Activated naive CD4-positive, alpha-beta T cell treated with anti-CD3 and anti-CD28 coated beads, Interleukin-2, amount 50 U/mL, for 24 hours (primary cell): ENCODE measurements around the gene FAM228B.
"Not testable (repeated sequence)": the region's sequence is repeated elsewhere in the genome, so short reads cannot be mapped to it uniquely, and the experiment has no call there.

Experiments used
- H3K27ac Mint-ChIP-seq: one replicate; pipeline ENCODE4 v1.8.0; 2021; ENCODE audit warnings: mild to moderate bottlenecking, mixed read lengths
- H3K27me3 Mint-ChIP-seq: one replicate; pipeline ENCODE4 v1.8.0; 2021; ENCODE audit warnings: mixed read lengths
- H3K36me3 Mint-ChIP-seq: one replicate; pipeline ENCODE4 v1.8.0; 2021; ENCODE audit warnings: mixed read lengths
- H3K4me1 Mint-ChIP-seq: one replicate; pipeline ENCODE4 v1.8.0; 2021; ENCODE audit warnings: mixed read lengths
- H3K4me3 Mint-ChIP-seq: one replicate; pipeline ENCODE4 v1.8.0; 2021; ENCODE audit warnings: mild to moderate bottlenecking, mixed read lengths
- H3K9me3 Mint-ChIP-seq: one replicate; pipeline ENCODE4 v1.8.0; 2021; ENCODE audit warnings: mixed read lengths

The FAM228B gene

GRCh38 chr2:24163601-24164000 lies 40.3 kb downstream of the FAM228B start:
- Mint-ChIP-seq H3K4me3 (no peak overlapping the region), H3K27me3 (no peaks in the 10 kb centered on the region), H3K4me1 (no peaks in the 10 kb centered on the region), H3K36me3 (peaks cover 9% of the 10 kb centered on the region), H3K9me3 (no peaks in the 10 kb centered on the region), H3K27ac (no peak overlapping the region)

- no peak overlapping the region for H3K4me3 Mint-ChIP-seq
- no peaks in the 10 kb centered on the region for H3K27me3 Mint-ChIP-seq
- no peaks in the 10 kb centered on the region for H3K4me1 Mint-ChIP-seq
- H3K27ac Mint-ChIP-seq, result no peak overlapping the region
- H3K9me3 Mint-ChIP-seq, result no peaks in the 10 kb centered on the region
- H3K36me3 Mint-ChIP-seq, result peaks cover 7% of the 10 kb centered on the region
Measured at GRCh38 chr2:24164416-24164973, 41.2 kb downstream of the FAM228B start.

GRCh38 chr2:24169023-24169422 lies 45.8 kb downstream of the FAM228B start:
- peaks cover 7% of the 10 kb centered on the region for H3K36me3 Mint-ChIP-seq
- no peaks in the 10 kb centered on the region for H3K4me1 Mint-ChIP-seq
- H3K9me3 Mint-ChIP-seq, result no peaks in the 10 kb centered on the region
- H3K27me3 Mint-ChIP-seq, result peaks cover 1% of the 10 kb centered on the region
- no peak overlapping the region for H3K4me3 Mint-ChIP-seq
- no peak overlapping the region for H3K27ac Mint-ChIP-seq

GRCh38 chr2:24174851-24175277 lies 51.6 kb downstream of the FAM228B start, which contains the start of gene FAM228A:
TSS of gene FAM228A (plus strand) at chr2:24175053. CDS start at chr2:24175481, 428 bp downstream.
- Mint-ChIP-seq H3K4me3 (no peak within 1 kb of the TSS), H3K9me3 (no peaks in the 10 kb centered on the region), H3K36me3 (no peaks in the 10 kb centered on the region), H3K4me1 (no peaks in the 10 kb centered on the region), H3K27me3 (peaks cover 3% of the 10 kb centered on the region), H3K27ac (no peak within 1 kb of the TSS)

GRCh38 chr2:24175631-24176187 lies 52.4 kb downstream of the FAM228B start:
- Mint-ChIP-seq H3K27ac (no peak overlapping the region), H3K9me3 (no peaks in the 10 kb centered on the region), H3K4me3 (no peak overlapping the region), H3K36me3 (no peaks in the 10 kb centered on the region), H3K4me1 (no peaks in the 10 kb centered on the region), H3K27me3 (peaks cover 3% of the 10 kb centered on the region)

- Mint-ChIP-seq H3K27ac (no peak overlapping the region), H3K27me3 (peaks cover 3% of the 10 kb centered on the region), H3K36me3 (no peaks in the 10 kb centered on the region), H3K9me3 (no peaks in the 10 kb centered on the region), H3K4me3 (no peak overlapping the region), H3K4me1 (no peaks in the 10 kb centered on the region)
Measured at GRCh38 chr2:24176326-24176725, 53.1 kb downstream of the FAM228B start.

GRCh38 chr2:24179683-24180082 lies 56.4 kb downstream of the FAM228B start:
- H3K36me3 Mint-ChIP-seq, result no peaks in the 10 kb centered on the region
- no peaks in the 10 kb centered on the region for H3K9me3 Mint-ChIP-seq
- H3K4me3 Mint-ChIP-seq, result no peak overlapping the region
- H3K4me1 Mint-ChIP-seq, result no peaks in the 10 kb centered on the region
- H3K27me3 Mint-ChIP-seq, result no peaks in the 10 kb centered on the region
- H3K27ac Mint-ChIP-seq, result no peak overlapping the region

- H3K36me3 Mint-ChIP-seq, result no peaks in the 10 kb centered on the region
- H3K4me3 Mint-ChIP-seq, result no peak overlapping the region
- H3K4me1 Mint-ChIP-seq, result no peaks in the 10 kb centered on the region
- no peak overlapping the region for H3K27ac Mint-ChIP-seq
- no peaks in the 10 kb centered on the region for H3K9me3 Mint-ChIP-seq
- H3K27me3 Mint-ChIP-seq, result no peaks in the 10 kb centered on the region
Measured at GRCh38 chr2:24181849-24182248, 58.6 kb downstream of the FAM228B start.

- Mint-ChIP-seq H3K27me3 (no peaks in the 10 kb centered on the region), H3K4me1 (no peaks in the 10 kb centered on the region), H3K36me3 (peaks cover 1% of the 10 kb centered on the region), H3K9me3 (peaks cover 5% of the 10 kb centered on the region), H3K27ac (no peak overlapping the region), H3K4me3 (no peak overlapping the region)
Measured at GRCh38 chr2:24182507-24182906, 59.2 kb downstream of the FAM228B start.

- Mint-ChIP-seq H3K4me3 (no peak overlapping the region), H3K36me3 (peaks cover 1% of the 10 kb centered on the region), H3K9me3 (peaks cover 11% of the 10 kb centered on the region), H3K27ac (no peak overlapping the region), H3K4me1 (no peaks in the 10 kb centered on the region), H3K27me3 (no peaks in the 10 kb centered on the region)
Measured at GRCh38 chr2:24183366-24184069, 60.2 kb downstream of the FAM228B start.

- H3K27me3 Mint-ChIP-seq, result peaks cover 2% of the 10 kb centered on the region
- H3K9me3 Mint-ChIP-seq, result peaks cover 11% of the 10 kb centered on the region
- no peak overlapping the region for H3K4me3 Mint-ChIP-seq
- peaks cover 1% of the 10 kb centered on the region for H3K36me3 Mint-ChIP-seq
- H3K27ac Mint-ChIP-seq, result no peak overlapping the region
- H3K4me1 Mint-ChIP-seq, result no peaks in the 10 kb centered on the region
Measured at GRCh38 chr2:24189551-24189950, 66.3 kb downstream of the FAM228B start.

GRCh38 chr2:24190503-24190902 lies 67.2 kb downstream of the FAM228B start:
- Mint-ChIP-seq H3K4me1 (no peaks in the 10 kb centered on the region), H3K36me3 (peaks cover 1% of the 10 kb centered on the region), H3K27ac (no peak overlapping the region), H3K4me3 (no peak overlapping the region), H3K27me3 (peaks cover 2% of the 10 kb centered on the region), H3K9me3 (peaks cover 11% of the 10 kb centered on the region)

- Mint-ChIP-seq H3K36me3 (peaks cover 1% of the 10 kb centered on the region), H3K9me3 (peaks cover 11% of the 10 kb centered on the region), H3K27me3 (peaks cover 2% of the 10 kb centered on the region), H3K4me3 (no peak overlapping the region), H3K4me1 (no peaks in the 10 kb centered on the region), H3K27ac (no peak overlapping the region)
Measured at GRCh38 chr2:24191156-24191555, 67.9 kb downstream of the FAM228B start.

GRCh38 chr2:24191848-24192247 lies 68.6 kb downstream of the FAM228B start:
- H3K4me3 Mint-ChIP-seq, result no peak overlapping the region
- peaks cover 16% of the 10 kb centered on the region for H3K9me3 Mint-ChIP-seq
- H3K27ac Mint-ChIP-seq, result no peak overlapping the region

GRCh38 chr2:24197213-24197612 lies 73.9 kb downstream of the FAM228B start:
- H3K9me3 Mint-ChIP-seq, H3K4me1 Mint-ChIP-seq, H3K36me3 Mint-ChIP-seq, H3K27me3 Mint-ChIP-seq, H3K27ac Mint-ChIP-seq, H3K4me3 Mint-ChIP-seq: not testable (repeated sequence)

More at GRCh38 chr2:24191848-24192247, 68.6 kb downstream of the FAM228B start:
- H3K27me3 Mint-ChIP-seq, result peaks cover 2% of the 10 kb centered on the region
- H3K36me3 Mint-ChIP-seq, result peaks cover 1% of the 10 kb centered on the region
- no peaks in the 10 kb centered on the region for H3K4me1 Mint-ChIP-seq

GRCh38 chr2:24199968-24200590 lies 76.8 kb downstream of the FAM228B start:
- Mint-ChIP-seq H3K36me3 (peaks cover 5% of the 10 kb centered on the region), H3K27ac (no peak overlapping the region), H3K27me3 (no peaks in the 10 kb centered on the region), H3K4me3 (no peak overlapping the region), H3K9me3 (peaks cover 5% of the 10 kb centered on the region), H3K4me1 (no peaks in the 10 kb centered on the region)
